Activated CD8-positive, alpha-beta T cell treated with anti-CD3 and anti-CD28 coated beads for 36 hours (primary cell): ENCODE results near the gene KNCN. TPM values are rescaled to one million over a fixed set of nuclear protein-coding genes. Genes with fewer than 3 reads are reported as not detected.

Experiments
- ATAC-seq: fragments of 200-7000 bp; cut with Tn5 transposase; one replicate; pipeline ENCODE4 v1.10.0; 2021; ENCODE audit warnings: mild to moderate bottlenecking, moderate library complexity
- CTCF ChIA-PET: fragments of 350-600 bp; sonication (Branson Sonifier 250); formaldehyde crosslinking; loops from one replicate; lab custom pipeline; 2021; ENCODE audit warnings: antibody characterized with exemption; lab: Charles Lee
- POLR2A ChIA-PET: fragments of 350-600 bp; sonication (Branson Sonifier 250); formaldehyde crosslinking; loops from one replicate; lab custom pipeline; 2021; ENCODE audit warnings: antibody characterized with exemption; lab: Charles Lee
- DNase-seq: peaks from one replicate; pipeline ENCODE4 v3.0.0-alpha.2; 2020
- H3K27ac Mint-ChIP-seq: one replicate; pipeline ENCODE4 v1.8.0; 2021; ENCODE audit warnings: mild to moderate bottlenecking, mixed read lengths
- H3K27me3 Mint-ChIP-seq: one replicate; pipeline ENCODE4 v1.8.0; 2021; ENCODE audit warnings: mixed read lengths
- H3K36me3 Mint-ChIP-seq: one replicate; pipeline ENCODE4 v1.8.0; 2021; ENCODE audit warnings: low read depth, mixed read lengths
- H3K4me1 Mint-ChIP-seq: one replicate; pipeline ENCODE4 v1.8.0; 2021; ENCODE audit warnings: low read depth, mixed read lengths
- H3K4me3 Mint-ChIP-seq: one replicate; pipeline ENCODE4 v1.8.0; 2021; ENCODE audit warnings: mild to moderate bottlenecking, moderate library complexity, mixed read lengths
- H3K9me3 Mint-ChIP-seq: one replicate; pipeline ENCODE4 v1.8.0; 2021; ENCODE audit warnings: mixed read lengths
- intact Hi-C: fragments of 100-400 bp; cut with micrococcal nuclease; formaldehyde crosslinking; loops from one replicate; pipeline ENCODE4 v1.10.0; 2022
- total RNA-seq, 2 experiments: library from RNA; stranded (reverse); gene quantifications; one replicate each; pipeline ENCODE4 v1.2.3, GENCODE V29; 2021
- TF ChIP-seq, protein P1 (sequence below): fragments of 200-600 bp; IDR thresholded peaks from one replicate; pipeline ENCODE4 v1.8.0; 2022; ENCODE audit warnings: antibody characterized with exemption, mild to moderate bottlenecking

The KNCN gene
- total RNA-seq: not detected

DNA sequence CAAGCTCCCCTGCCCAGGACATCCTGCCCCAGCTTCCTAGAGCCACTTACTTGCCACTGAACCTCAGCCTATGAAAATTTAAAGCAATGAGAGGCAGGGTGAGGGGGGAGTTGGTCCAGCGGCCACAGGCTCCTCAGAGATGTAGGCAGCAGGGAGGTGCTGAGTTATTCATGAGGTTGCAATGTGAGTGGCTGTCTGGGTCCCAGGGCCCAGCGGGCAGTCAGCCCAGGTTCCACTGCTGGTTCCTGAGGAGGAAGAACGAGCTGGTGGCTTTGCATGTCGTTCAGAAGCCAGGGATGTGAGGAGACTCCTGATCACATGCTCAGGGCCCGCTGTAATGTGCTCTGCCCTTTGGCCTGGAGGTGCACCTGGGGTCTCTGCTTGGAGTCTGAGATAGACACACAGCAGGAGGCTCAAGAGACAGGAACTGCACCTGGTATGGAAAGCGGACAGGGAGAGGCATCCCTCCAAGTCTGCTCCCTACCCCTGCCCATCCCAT is at the start of gene KNCN:
Gene KNCN, minus strand, starts transcription at position 51 of the 499 bp plus-strand sequence. CDS start 432 bp downstream, outside the sequence.
- ChIA-PET POLR2A (no interaction called here), CTCF (interaction anchor here (1.5 kb wide), 1 partner anchor 110 kb away, joined by 4 read pairs; no protein-coding TSS in a partner anchor)
- Mint-ChIP-seq H3K4me3 (no peak within 1 kb of the TSS), H3K36me3 (no peaks in the 10 kb centered on the region), H3K27ac (no peak within 1 kb of the TSS), H3K4me1 (peaks cover 11% of the 10 kb centered on the region), H3K27me3 (peaks cover 4% of the 10 kb centered on the region), H3K9me3 (no peaks in the 10 kb centered on the region)
- intact Hi-C loops: no loop called here
- ATAC-seq: no peak
- no peak for DNase-seq
- TF ChIP-seq, protein P1, sequence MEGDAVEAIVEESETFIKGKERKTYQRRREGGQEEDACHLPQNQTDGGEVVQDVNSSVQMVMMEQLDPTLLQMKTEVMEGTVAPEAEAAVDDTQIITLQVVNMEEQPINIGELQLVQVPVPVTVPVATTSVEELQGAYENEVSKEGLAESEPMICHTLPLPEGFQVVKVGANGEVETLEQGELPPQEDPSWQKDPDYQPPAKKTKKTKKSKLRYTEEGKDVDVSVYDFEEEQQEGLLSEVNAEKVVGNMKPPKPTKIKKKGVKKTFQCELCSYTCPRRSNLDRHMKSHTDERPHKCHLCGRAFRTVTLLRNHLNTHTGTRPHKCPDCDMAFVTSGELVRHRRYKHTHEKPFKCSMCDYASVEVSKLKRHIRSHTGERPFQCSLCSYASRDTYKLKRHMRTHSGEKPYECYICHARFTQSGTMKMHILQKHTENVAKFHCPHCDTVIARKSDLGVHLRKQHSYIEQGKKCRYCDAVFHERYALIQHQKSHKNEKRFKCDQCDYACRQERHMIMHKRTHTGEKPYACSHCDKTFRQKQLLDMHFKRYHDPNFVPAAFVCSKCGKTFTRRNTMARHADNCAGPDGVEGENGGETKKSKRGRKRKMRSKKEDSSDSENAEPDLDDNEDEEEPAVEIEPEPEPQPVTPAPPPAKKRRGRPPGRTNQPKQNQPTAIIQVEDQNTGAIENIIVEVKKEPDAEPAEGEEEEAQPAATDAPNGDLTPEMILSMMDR: no peak

DNA sequence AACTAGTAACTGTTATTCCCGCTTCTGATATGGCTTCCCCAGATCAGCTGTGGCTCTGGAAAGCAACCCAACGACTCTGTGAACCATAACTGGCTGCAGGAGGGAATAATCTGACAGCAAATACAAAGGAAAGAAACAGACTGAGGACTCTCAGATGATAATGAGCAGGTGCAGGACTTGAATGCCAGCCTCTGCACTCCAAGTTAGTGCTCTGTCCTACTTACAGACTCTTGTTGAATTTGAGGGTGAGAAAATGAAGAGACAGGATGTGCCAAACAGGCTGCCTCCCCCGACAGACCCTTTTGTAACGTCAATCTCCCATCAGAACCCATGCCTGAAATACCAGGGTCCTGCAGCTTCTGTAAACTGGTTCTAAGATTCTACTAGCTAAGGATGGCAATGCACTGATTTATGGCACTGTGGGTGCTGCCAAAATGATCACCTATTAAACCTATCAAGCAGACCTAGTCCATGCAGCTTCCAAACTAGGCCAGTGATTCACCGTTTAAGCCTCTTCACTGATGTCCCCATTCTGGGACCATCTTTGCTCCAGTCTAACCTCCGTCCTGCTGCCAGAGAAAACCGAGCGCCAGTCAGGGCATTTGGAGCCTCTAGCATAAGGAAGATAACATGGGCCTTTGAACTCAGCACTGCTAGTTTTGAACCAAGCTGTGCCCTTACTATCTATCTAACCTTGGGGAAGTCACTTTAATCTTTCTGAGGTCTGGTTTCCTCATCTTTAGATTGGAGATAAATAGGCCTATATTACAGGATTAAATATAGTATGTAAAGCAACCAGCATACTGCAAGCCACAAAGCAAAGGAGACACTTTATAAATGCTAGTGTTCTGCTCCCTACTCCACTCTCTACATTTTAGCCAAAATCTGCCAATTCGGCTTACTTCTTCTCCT is 47.9 kb upstream of the KNCN start:
- peaks cover 12% of the 10 kb centered on the region for H3K36me3 Mint-ChIP-seq
- intact Hi-C loops: no loop called here
- no peaks in the 10 kb centered on the region for H3K9me3 Mint-ChIP-seq
- POLR2A ChIA-PET: interaction anchor here (0.9 kb wide), 1 partner anchor 14 kb away, joined by 3 read pairs; no protein-coding TSS in a partner anchor
- H3K27ac Mint-ChIP-seq: no peak overlapping the region
- H3K4me3 Mint-ChIP-seq: no peak overlapping the region
- CTCF ChIA-PET: interaction anchor here (0.9 to 1.4 kb wide), 2 partner anchors 65 to 127 kb away, joined by 3 read pairs; no protein-coding TSS in a partner anchor
- TF ChIP-seq, protein P1: no peak
- ATAC-seq (no peak), DNase-seq (no peak)
- H3K4me1 Mint-ChIP-seq: peaks cover 54% of the 10 kb centered on the region
- no peaks in the 10 kb centered on the region for H3K27me3 Mint-ChIP-seq

DNA sequence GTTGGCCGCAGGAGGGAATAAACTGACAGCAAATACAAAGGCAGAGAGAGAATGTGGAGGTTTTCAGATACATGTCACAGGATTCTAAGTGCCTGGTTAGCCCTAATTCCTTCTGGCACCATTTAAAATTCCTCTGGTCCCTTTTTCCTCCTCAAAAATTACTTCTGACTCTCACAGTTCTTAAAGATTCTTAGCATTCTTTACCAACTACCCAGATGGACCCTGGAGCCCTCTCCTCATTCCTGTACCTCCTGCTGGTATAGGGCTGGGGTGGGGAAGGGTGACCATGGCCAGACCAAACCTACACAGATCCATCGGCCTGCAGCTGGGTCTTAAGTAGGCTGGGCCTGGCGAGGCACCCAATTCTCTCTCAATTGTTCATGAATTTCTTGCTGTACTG is 45.4 kb upstream of the KNCN start:
- DNase-seq: no peak
- Mint-ChIP-seq H3K4me3 (no peak overlapping the region), H3K27me3 (no peaks in the 10 kb centered on the region), H3K4me1 (peaks cover 48% of the 10 kb centered on the region), H3K27ac (no peak overlapping the region), H3K9me3 (no peaks in the 10 kb centered on the region), H3K36me3 (peaks cover 25% of the 10 kb centered on the region)
- CTCF ChIA-PET: no interaction called here
- TF ChIP-seq, protein P1: no peak
- intact Hi-C loops: no loop called here
- ATAC-seq: no peak
- POLR2A ChIA-PET: no interaction called here

DNA sequence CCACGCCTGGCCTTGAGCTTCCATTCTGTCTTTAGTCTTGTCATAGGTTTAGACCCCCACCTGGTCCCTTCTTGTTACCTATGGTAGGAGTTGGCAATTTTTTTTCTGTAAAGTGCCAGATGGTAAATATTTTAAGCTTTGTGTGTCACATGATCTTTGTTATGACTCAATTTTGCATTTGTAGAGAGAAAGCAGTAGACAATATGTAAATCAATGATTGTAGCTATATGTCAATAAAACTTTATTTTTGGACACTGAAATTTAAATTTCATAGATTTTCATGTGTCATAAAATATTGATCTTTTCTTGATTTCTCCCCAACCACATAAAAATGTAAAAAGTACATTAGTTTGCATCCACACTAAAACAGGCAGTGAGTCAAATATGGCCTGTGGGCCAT is 44.6 kb upstream of the KNCN start:
- intact Hi-C loops: no loop called here
- Mint-ChIP-seq H3K27ac (no peak overlapping the region), H3K36me3 (peaks cover 26% of the 10 kb centered on the region), H3K4me1 (peaks cover 40% of the 10 kb centered on the region), H3K4me3 (no peak overlapping the region), H3K27me3 (no peaks in the 10 kb centered on the region), H3K9me3 (no peaks in the 10 kb centered on the region)
- ATAC-seq: no peak
- ChIA-PET POLR2A (no interaction called here), CTCF (no interaction called here)
- TF ChIP-seq, protein P1: no peak
- DNase-seq: no peak

DNA sequence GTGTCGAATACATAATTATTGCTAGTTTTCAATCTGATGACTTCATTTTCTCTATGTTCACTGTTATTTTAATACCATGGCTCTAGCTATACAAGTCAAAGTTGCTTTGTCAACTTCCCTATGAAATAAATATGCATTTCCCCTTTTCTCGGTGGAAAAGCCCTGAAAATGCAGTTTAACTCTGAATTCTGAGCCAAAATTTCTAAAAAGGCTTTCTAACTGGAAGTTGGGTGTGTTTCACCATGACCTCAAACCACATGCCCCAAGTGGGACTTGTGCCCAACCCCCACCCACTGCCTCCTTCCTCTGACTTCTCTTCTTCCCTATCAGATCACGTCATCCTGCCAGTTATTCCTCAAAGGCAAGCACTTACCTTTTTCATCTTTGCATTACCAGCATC is 43.7 kb upstream of the KNCN start:
- intact Hi-C loops: no loop called here
- H3K9me3 Mint-ChIP-seq: no peaks in the 10 kb centered on the region

More for the DNA sequence above, 43.7 kb upstream of the KNCN start:
- Mint-ChIP-seq H3K4me3 (no peak overlapping the region), H3K4me1 (peaks cover 36% of the 10 kb centered on the region), H3K27me3 (no peaks in the 10 kb centered on the region), H3K36me3 (peaks cover 29% of the 10 kb centered on the region), H3K27ac (no peak overlapping the region)
- CTCF ChIA-PET: no interaction called here
- POLR2A ChIA-PET: no interaction called here
- ATAC-seq (no peak), DNase-seq (no peak)
- TF ChIP-seq, protein P1: no peak
